Activated CD8-positive, alpha-beta memory T cell treated with anti-CD3 and anti-CD28 coated beads, Interleukin-2, amount 10 ng/mL, durations not matched to agents 7 days and 5 days (primary cell): Measurements from ENCODE around the gene CD177. TPM values are rescaled to one million over a fixed set of nuclear protein-coding genes. Genes with fewer than 3 reads are reported as not detected.
"Not testable (repeated sequence)": the region's sequence is repeated elsewhere in the genome, so short reads cannot be mapped to it uniquely, and the experiment has no call there.

Experiments
- ATAC-seq: fragments of 150-1000 bp; cut with Tn5 transposase; one replicate; pipeline ENCODE4 v1.10.0; 2021; ENCODE audit warnings: moderate library complexity
- CTCF ChIA-PET: fragments of 350-600 bp; sonication (Branson Sonifier 250); formaldehyde crosslinking; loops from one replicate; lab custom pipeline; 2021; ENCODE audit warnings: antibody characterized with exemption; lab: Charles Lee
- DNase-seq: peaks from one replicate; pipeline ENCODE4 v3.0.0-alpha.2; 2020
- H3K27ac Mint-ChIP-seq: one replicate; pipeline ENCODE4 v1.8.0; 2021; ENCODE audit warnings: mild to moderate bottlenecking, mixed read lengths
- H3K27me3 Mint-ChIP-seq: one replicate; pipeline ENCODE4 v1.8.0; 2021; ENCODE audit warnings: mixed read lengths
- H3K36me3 Mint-ChIP-seq: one replicate; pipeline ENCODE4 v1.8.0; 2021; ENCODE audit warnings: mild to moderate bottlenecking, mixed read lengths
- H3K4me1 Mint-ChIP-seq: one replicate; pipeline ENCODE4 v1.8.0; 2021; ENCODE audit warnings: mixed read lengths
- H3K4me3 Mint-ChIP-seq: one replicate; pipeline ENCODE4 v1.8.0; 2021; ENCODE audit warnings: mild to moderate bottlenecking, moderate library complexity, mixed read lengths
- H3K9me3 Mint-ChIP-seq: one replicate; pipeline ENCODE4 v1.8.0; 2022; ENCODE audit warnings: low read depth, mixed read lengths
- total RNA-seq, 2 experiments: library from RNA; stranded (reverse); gene quantifications; one replicate each; pipeline ENCODE4 v1.2.3, GENCODE V29; 2021

CD177 gene
- total RNA-seq, 2 experiments from 2014 or later, result not detected

DNA sequence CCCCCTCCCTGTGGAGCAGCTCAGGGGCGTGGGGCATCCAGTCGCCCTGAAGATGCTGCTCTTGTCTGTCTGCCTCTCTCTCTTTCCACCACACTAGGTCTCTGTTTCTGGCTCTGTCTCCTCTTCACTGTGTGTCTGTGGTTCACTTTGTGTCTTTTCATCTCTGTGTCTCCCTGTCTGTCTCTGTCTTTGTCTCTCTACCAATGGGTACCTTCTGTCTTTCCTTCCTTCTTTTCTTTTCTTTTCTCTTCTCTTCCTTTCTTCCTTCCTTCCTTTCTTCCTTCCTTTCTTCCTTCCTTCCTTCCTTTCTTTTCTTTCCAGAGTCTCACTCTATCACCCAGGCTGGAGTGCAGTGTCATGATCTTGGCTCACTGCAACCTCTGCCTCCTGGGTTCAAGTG, 13.4 kb upstream of the CD177 start:
- H3K4me3 Mint-ChIP-seq, DNase-seq, H3K27ac Mint-ChIP-seq, H3K36me3 Mint-ChIP-seq, H3K4me1 Mint-ChIP-seq, H3K27me3 Mint-ChIP-seq, CTCF ChIA-PET, H3K9me3 Mint-ChIP-seq, ATAC-seq: not testable (repeated sequence)

DNA sequence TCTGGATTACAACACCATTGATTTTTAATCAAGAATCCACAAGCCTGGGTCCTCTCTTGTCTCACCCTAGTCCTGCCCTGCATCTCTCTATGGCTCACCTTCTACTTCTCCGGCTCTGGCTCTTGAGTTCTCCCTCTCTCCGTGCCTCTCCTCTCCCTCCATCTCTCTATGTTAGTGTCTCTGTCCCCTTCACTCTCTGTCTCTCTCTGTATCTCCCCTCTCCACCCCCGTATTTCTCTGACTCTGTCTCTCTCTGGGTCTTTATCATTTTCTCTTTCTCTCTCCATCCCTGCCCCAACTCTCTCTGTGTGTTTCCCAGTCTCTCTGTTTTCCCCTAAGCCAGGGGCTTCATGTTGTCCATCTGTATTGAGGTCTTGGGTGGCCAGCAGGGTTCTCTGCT, 12.4 kb upstream of the CD177 start:
- H3K36me3 Mint-ChIP-seq, CTCF ChIA-PET, H3K4me3 Mint-ChIP-seq, DNase-seq, H3K4me1 Mint-ChIP-seq, ATAC-seq, H3K27me3 Mint-ChIP-seq, H3K9me3 Mint-ChIP-seq, H3K27ac Mint-ChIP-seq: not testable (repeated sequence)

DNA sequence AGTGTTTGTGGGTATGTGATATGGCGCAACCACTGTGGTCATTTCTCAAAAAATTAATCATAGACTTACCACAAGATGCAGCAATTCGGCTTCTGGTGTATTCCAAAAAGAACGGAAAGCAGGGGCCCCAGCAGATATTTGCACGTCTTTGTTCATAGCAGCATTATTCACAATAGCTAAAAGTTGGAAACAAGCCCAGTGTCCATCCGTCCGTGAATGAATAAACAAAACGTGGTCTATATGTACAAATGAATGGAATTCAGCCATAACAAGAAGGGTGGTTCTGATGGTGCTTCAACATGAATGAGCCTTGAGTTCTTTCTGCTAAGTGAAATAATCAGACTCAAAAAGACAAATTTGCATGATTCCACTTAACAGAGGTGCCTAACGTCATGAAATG, 11.4 kb upstream of the CD177 start:
- H3K9me3 Mint-ChIP-seq, H3K27me3 Mint-ChIP-seq, CTCF ChIA-PET, H3K4me3 Mint-ChIP-seq, DNase-seq, H3K36me3 Mint-ChIP-seq, ATAC-seq, H3K4me1 Mint-ChIP-seq, H3K27ac Mint-ChIP-seq: not testable (repeated sequence)

DNA sequence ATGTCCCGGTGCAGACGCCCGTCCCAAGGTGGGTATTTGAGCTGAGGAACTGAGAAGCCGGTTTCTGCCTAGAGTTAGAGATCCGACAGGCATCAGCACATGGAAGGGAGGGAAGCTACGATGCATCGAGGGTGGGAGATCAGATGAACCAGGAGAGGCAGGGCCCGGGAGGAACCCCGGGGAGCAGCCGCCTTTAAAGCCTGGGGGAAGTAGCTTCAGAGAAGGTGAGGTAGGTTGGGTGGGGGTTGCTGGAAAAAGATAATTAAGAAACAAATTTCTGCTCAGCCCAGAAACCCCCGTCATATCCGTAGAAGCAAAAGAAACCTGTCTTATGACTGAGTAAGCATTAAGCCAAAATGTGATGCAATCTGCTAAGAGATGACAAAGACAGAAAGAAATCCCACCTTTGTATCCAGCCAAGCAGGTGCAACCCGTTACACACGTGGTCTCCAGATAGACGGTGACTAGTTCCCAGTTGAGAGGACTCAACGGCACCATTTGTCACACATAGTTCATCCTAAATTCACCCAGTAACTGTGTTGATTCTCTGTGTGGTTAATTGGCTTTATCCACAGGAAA, 9.1 kb upstream of the CD177 start:
- H3K4me1 Mint-ChIP-seq, H3K27ac Mint-ChIP-seq, CTCF ChIA-PET, H3K9me3 Mint-ChIP-seq, H3K27me3 Mint-ChIP-seq, ATAC-seq, H3K36me3 Mint-ChIP-seq, H3K4me3 Mint-ChIP-seq, DNase-seq: not testable (repeated sequence)

DNA sequence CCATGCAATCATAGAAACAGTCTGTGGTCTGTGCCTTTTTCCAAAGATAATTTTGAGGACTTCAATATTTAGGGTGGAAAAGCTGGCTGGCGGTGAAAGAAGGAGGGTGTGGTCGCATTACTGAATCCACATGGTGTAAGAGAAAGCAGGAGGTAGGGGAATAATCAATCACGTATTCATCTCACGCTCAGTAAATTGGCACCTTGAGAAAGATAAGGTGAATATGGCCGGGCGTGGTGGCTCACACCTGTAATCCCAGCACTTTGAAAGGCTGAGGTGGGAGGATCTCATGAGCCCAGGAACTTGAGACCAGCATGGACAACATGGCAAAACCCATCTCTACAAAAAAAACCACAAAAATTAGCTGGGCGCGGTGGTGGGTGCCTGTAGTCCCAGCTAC, 3.7 kb upstream of the CD177 start:
- CTCF ChIA-PET, H3K9me3 Mint-ChIP-seq, ATAC-seq, H3K36me3 Mint-ChIP-seq, H3K27ac Mint-ChIP-seq, H3K4me1 Mint-ChIP-seq, H3K4me3 Mint-ChIP-seq, DNase-seq: not testable (repeated sequence)
- H3K27me3 Mint-ChIP-seq, result peaks cover 19% of the 10 kb centered on the region

DNA sequence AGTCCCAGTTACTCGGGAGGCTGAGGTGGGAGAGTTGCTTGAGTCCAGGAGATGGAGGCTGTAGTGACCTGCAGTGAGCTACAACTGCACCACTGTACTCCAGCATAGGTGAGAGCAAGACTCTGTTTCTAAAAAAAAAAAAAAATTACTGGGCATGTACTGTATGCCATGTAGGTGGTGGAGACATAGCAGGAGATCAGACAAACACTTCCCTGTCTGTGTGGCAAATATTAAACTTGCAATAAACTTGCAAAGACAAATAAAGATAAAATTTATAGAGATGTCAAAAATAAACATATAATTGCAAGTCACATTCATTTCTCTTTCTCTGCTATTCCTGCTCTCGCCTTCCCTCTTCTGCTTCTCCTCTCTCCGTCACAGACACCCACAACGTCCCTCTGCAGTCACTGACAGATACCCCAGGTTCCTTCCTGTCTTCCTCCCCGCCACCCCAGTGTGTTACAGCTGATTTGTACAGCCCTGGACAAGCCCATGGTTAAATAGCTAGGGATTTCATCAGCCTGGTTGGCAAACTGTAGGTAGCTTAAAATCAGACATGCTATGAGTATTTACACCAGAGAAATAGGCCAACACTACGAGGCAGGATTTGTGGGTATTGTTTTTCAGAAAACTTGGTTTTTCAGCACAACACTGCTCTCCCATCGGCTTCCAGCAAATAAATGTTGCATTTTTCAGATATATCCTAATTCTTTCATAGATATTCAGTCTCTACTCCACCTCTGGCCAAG, 1.3 kb upstream of the CD177 start:
- no peaks in the 10 kb centered on the region for H3K4me1 Mint-ChIP-seq
- no peak overlapping the region for H3K4me3 Mint-ChIP-seq
- no peaks in the 10 kb centered on the region for H3K9me3 Mint-ChIP-seq
- H3K36me3 Mint-ChIP-seq, result no peaks in the 10 kb centered on the region
- ATAC-seq (no peak), DNase-seq (no peak)
- CTCF ChIA-PET, result no interaction called here
- no peak overlapping the region for H3K27ac Mint-ChIP-seq
- H3K27me3 Mint-ChIP-seq, result peaks cover 19% of the 10 kb centered on the region

DNA sequence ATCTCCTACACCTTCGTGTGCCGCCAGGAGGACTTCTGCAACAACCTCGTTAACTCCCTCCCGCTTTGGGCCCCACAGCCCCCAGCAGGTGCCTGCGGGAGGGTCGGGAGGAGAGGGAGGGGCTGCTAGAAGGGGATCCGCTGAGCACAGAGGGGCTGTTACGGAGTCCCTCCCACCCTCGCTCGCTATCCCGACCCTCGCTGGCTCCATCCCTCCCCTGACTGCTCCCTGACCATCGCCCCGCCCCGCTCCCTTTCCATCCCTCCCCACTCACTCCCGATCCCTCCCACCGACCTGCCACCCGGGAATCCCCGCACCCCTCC, 780 bp downstream of the CD177 start:
- no peaks in the 10 kb centered on the region for H3K36me3 Mint-ChIP-seq
- no peak overlapping the region for H3K27ac Mint-ChIP-seq
- no peak for DNase-seq
- CTCF ChIA-PET, result no interaction called here
- H3K4me3 Mint-ChIP-seq, result no peak overlapping the region
- peaks cover 19% of the 10 kb centered on the region for H3K27me3 Mint-ChIP-seq
- H3K9me3 Mint-ChIP-seq, result no peaks in the 10 kb centered on the region
- no peak for ATAC-seq
- H3K4me1 Mint-ChIP-seq, result no peaks in the 10 kb centered on the region

DNA sequence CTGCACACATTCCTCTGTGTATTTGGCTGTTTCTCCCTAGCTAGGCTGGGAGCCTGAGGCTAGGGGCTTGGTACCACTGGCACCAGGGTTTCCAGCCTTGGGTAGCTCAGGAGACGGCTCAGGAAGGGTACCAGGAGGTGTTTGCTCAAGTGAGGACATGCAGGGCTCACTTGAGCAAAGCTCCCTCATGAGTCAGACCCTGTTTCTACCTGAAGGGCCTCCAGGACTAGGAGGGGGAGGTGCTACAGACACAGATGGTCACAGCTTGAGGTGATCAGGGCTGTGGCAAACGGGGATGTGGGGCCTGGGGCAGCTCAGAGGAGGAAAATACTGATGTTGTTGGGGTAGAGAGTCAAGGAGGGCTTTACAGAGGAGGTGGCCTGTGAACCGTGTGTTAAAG, 3.3 kb downstream of the CD177 start:
- H3K27ac Mint-ChIP-seq, H3K4me3 Mint-ChIP-seq, H3K36me3 Mint-ChIP-seq, ATAC-seq, H3K4me1 Mint-ChIP-seq, H3K9me3 Mint-ChIP-seq, DNase-seq, CTCF ChIA-PET: not testable (repeated sequence)
- peaks cover 19% of the 10 kb centered on the region for H3K27me3 Mint-ChIP-seq

DNA sequence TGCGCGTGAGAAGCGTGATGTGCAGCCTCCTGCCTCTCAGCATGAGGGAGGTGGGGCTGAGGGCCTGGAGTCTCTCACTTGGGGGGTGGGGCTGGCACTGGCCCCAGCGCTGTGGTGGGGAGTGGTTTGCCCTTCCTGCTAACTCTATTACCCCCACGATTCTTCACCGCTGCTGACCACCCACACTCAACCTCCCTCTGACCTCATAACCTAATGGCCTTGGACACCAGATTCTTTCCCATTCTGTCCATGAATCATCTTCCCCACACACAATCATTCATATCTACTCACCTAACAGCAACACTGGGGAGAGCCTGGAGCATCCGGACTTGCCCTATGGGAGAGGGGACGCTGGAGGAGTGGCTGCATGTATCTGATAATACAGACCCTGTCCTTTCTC, 8.7 kb downstream of the CD177 start:
- Mint-ChIP-seq H3K27me3 (no peaks in the 10 kb centered on the region), H3K36me3 (no peaks in the 10 kb centered on the region), H3K27ac (no peak overlapping the region), H3K4me1 (no peaks in the 10 kb centered on the region), H3K9me3 (no peaks in the 10 kb centered on the region), H3K4me3 (no peak overlapping the region)
- CTCF ChIA-PET, result no interaction called here
- DNase-seq (no peak), ATAC-seq (no peak)

DNA sequence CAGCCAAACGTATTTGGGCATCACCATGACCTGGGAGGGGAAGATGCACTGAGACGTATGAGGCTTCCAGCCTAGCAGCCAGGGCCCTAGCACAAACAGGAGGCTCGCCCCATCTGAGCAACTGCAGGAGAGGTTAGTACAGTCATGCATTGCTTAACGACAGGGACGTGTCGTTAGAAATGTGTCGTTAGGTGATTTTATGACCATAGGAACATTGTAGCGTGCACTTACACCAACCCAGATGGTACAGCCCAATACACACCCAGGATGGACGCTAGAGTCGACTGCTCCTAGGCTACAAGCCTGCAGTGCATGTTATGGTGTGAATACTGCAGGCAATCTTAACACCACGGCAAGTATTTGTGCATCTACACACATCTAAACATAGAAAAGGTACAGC, 9.3 kb downstream of the CD177 start:
- Mint-ChIP-seq H3K4me1 (no peaks in the 10 kb centered on the region), H3K27me3 (no peaks in the 10 kb centered on the region), H3K9me3 (no peaks in the 10 kb centered on the region), H3K4me3 (no peak overlapping the region), H3K36me3 (no peaks in the 10 kb centered on the region), H3K27ac (no peak overlapping the region)
- ATAC-seq (no peak), DNase-seq (no peak)
- CTCF ChIA-PET, result no interaction called here

DNA sequence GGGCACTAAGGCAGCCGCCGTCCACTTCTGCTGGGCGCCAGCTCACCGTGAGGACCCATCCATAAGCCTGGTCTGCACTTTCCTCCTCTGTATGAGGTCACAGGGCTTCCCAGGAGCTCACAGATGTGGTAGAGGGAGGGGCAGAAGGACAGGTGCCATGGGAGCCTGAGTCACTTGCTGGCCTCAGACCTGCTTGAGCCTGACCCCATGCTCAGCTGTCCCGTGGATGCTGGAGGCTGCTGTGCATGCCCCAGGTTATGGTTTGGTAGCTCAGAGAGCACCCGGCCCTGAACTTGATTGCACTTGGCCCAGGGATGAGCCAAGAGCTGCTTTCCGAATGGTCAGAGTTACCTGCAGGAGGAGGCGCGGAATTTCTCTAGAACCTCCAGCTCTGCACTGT, 12.2 kb downstream of the CD177 start:
- ATAC-seq, CTCF ChIA-PET, DNase-seq: not testable (repeated sequence)

DNA sequence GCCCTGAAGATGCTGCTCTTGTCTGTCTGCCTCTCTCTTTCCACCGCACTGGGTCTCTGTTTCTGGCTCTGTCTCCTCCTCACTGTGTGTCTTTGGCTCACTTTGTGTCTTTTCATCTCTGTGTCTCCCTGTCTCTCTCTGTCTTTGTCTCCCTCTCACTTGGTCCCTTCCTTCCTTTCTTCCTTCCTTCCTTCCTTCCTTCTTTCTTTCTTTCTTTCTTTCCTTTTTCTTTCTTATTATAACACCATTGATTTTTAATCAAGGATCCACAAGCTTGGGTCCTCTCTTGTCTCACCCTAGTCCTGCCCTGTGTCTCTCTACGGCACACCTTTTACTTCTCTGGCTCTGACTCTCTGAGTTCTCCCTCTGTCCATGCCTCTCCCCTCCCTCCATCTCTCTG, 14.3 kb downstream of the CD177 start:
- ATAC-seq, result no peak
- Mint-ChIP-seq H3K36me3 (no peaks in the 10 kb centered on the region), H3K4me3 (no peak overlapping the region), H3K27ac (no peak overlapping the region), H3K4me1 (no peaks in the 10 kb centered on the region), H3K27me3 (no peaks in the 10 kb centered on the region), H3K9me3 (no peaks in the 10 kb centered on the region)
- CTCF ChIA-PET, result no interaction called here
- no peak for DNase-seq

More for the DNA sequence above, 12.2 kb downstream of the CD177 start:
- H3K36me3 Mint-ChIP-seq, H3K9me3 Mint-ChIP-seq, H3K4me3 Mint-ChIP-seq, H3K4me1 Mint-ChIP-seq, H3K27me3 Mint-ChIP-seq, H3K27ac Mint-ChIP-seq: not testable (repeated sequence)

DNA sequence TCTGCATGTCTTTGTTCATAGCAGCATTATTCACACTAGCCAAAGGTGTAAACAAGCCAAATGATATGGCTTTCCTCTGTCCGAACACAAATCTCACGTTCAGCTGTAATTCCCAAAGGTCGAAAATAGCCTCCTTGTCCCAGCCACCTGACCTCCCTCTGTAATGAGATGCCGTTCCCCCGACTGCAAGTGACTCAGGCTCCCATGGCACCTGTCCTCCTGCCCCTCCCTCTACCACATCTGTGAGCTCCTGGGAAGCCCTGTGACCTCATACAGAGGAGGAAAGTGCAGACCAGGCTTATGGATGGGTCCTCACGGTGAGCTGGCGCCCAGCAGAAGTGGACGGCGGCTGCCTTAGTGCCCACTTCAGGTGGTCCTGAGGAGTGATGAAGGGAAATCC, 15.4 kb downstream of the CD177 start:
- DNase-seq, H3K9me3 Mint-ChIP-seq, H3K4me3 Mint-ChIP-seq, ATAC-seq, H3K36me3 Mint-ChIP-seq, H3K4me1 Mint-ChIP-seq, H3K27me3 Mint-ChIP-seq, CTCF ChIA-PET, H3K27ac Mint-ChIP-seq: not testable (repeated sequence)

DNA sequence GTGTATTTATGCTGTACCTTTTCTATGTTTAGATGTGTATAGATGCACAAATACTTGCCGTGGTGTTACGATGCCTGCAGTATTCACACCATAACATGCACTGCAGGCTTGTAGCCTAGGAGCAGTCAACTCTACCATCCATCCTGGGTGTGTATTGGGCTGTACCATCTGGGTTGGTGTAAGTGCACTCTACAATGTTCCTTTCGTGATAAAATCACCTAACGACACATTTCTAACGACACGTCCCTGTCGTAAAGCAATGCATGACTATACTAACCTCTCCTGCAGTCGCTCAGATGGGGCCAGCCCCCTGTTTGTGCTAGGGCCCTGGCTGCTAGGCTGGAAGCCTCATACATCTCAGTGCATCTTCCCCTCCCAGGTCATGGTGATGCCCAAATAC, 18.4 kb downstream of the CD177 start:
- no peak overlapping the region for H3K4me3 Mint-ChIP-seq
- H3K4me1 Mint-ChIP-seq, result no peaks in the 10 kb centered on the region
- CTCF ChIA-PET, result no interaction called here
- no peaks in the 10 kb centered on the region for H3K36me3 Mint-ChIP-seq
- no peak for DNase-seq
- H3K9me3 Mint-ChIP-seq, result no peaks in the 10 kb centered on the region
- H3K27ac Mint-ChIP-seq, result no peak overlapping the region
- no peaks in the 10 kb centered on the region for H3K27me3 Mint-ChIP-seq
- ATAC-seq, result no peak
